ENCODE measurements around the gene IL17RB.

DNA sequence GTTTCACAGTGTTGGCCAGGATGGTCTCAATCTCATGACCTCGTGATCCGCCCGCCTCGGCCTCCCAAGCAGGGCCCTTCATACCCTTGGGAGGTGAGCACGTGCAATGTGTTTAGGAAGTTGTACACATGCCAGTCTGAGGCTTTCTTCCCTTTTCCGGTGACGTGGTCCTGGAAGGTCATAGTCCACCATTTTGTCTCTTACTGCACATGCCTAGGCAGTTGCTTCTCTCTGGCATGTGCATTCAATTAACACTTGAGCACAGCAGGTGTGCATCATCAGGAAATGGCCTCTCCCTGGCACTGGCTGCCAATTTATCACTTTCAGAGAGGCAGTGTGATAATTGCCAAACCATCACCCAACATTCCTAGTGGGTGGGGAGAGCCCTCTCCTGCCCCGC is 67.0 kb downstream of the IL17RB start:
- TF ChIP-seq POLR2A (IDR thresholded peaks at IDR 0.05) = no peak
- TF ChIP-seq, protein P1, sequence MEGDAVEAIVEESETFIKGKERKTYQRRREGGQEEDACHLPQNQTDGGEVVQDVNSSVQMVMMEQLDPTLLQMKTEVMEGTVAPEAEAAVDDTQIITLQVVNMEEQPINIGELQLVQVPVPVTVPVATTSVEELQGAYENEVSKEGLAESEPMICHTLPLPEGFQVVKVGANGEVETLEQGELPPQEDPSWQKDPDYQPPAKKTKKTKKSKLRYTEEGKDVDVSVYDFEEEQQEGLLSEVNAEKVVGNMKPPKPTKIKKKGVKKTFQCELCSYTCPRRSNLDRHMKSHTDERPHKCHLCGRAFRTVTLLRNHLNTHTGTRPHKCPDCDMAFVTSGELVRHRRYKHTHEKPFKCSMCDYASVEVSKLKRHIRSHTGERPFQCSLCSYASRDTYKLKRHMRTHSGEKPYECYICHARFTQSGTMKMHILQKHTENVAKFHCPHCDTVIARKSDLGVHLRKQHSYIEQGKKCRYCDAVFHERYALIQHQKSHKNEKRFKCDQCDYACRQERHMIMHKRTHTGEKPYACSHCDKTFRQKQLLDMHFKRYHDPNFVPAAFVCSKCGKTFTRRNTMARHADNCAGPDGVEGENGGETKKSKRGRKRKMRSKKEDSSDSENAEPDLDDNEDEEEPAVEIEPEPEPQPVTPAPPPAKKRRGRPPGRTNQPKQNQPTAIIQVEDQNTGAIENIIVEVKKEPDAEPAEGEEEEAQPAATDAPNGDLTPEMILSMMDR (IDR thresholded peaks at IDR 0.05) = no peak
- no peak for TF ChIP-seq EP300 (IDR thresholded peaks at IDR 0.05)

All from ovary (tissue), 3 donors.